Epithelial cell of proximal tubule (primary cell): ENCODE results near the gene TNNI3K. TPM values are rescaled to one million over a fixed set of nuclear protein-coding genes. Genes with fewer than 3 reads are reported as not detected.

Experiments used
- DNase-seq: peaks from one replicate; pipeline ENCODE4 v3.0.0-alpha.2; 2011; ENCODE audit warnings: low read depth
- H3K4me3 ChIP-seq: 2 replicates; pipeline ENCODE4 v1.5.1; 2011; ENCODE audit warnings: low read depth, mild to moderate bottlenecking, low read length
- total RNA-seq: library from RNA; depleted of rRNA; stranded (reverse); fragments of >200 nt; gene quantifications from 2 replicates; pipeline ENCODE4 v1.2.3, GENCODE V29; 2015
- TF ChIP-seq, protein P1 (sequence below): conservative IDR thresholded peaks from 2 replicates; pipeline ENCODE4 v1.5.1; 2012; ENCODE audit warnings: low read depth, mild to moderate bottlenecking, low read length

Gene TNNI3K
- total RNA-seq, 1 donor from 2014 or later, result 0.69 TPM

GRCh38 chr1:74528123-74528522, 292.9 kb downstream of the TNNI3K start:
- no peak overlapping the region for H3K4me3 ChIP-seq
- TF ChIP-seq, protein P1, sequence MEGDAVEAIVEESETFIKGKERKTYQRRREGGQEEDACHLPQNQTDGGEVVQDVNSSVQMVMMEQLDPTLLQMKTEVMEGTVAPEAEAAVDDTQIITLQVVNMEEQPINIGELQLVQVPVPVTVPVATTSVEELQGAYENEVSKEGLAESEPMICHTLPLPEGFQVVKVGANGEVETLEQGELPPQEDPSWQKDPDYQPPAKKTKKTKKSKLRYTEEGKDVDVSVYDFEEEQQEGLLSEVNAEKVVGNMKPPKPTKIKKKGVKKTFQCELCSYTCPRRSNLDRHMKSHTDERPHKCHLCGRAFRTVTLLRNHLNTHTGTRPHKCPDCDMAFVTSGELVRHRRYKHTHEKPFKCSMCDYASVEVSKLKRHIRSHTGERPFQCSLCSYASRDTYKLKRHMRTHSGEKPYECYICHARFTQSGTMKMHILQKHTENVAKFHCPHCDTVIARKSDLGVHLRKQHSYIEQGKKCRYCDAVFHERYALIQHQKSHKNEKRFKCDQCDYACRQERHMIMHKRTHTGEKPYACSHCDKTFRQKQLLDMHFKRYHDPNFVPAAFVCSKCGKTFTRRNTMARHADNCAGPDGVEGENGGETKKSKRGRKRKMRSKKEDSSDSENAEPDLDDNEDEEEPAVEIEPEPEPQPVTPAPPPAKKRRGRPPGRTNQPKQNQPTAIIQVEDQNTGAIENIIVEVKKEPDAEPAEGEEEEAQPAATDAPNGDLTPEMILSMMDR, result no peak
- DNase-seq, result no peak

DNA sequence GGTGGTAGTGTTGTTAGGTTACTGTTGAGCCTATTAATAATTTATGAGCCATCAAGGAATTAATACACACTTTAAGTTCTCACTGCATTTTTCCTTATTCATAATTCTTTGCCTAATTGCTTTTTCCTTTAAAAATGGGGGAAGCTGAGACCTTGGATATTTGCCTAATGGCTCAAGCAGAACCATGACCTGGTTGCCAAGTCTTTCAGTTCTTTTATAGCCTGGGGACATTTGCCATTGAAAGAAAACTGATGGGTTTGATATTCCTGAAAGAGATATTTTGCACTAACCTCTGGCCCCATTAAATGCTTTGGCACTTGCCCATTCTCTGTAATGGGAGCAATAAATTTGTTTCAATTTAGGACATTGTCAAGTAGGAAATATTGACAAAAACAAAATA, 295.7 kb downstream of the TNNI3K start:
- DNase-seq, result no peak
- no peak overlapping the region for H3K4me3 ChIP-seq
- TF ChIP-seq, protein P1, result no peak

GRCh38 chr1:74531796-74532195, 296.6 kb downstream of the TNNI3K start:
- TF ChIP-seq, protein P1, result no peak
- no peak overlapping the region for H3K4me3 ChIP-seq
- DNase-seq, result no peak

- DNase-seq, result no peak
- H3K4me3 ChIP-seq, result no peak overlapping the region
- TF ChIP-seq, protein P1, result no peak
These were observed 299.1 kb downstream of the TNNI3K start for GRCh38 chr1:74534241-74534640.

- TF ChIP-seq, protein P1, result no peak
- H3K4me3 ChIP-seq, result no peak overlapping the region
- no peak for DNase-seq
These were observed 310.6 kb downstream of the TNNI3K start for GRCh38 chr1:74545821-74546220.

GRCh38 chr1:74548961-74549750, 314.0 kb downstream of the TNNI3K start:
- H3K4me3 ChIP-seq, result no peak overlapping the region
- no peak for DNase-seq
- TF ChIP-seq, protein P1, result no peak

DNA sequence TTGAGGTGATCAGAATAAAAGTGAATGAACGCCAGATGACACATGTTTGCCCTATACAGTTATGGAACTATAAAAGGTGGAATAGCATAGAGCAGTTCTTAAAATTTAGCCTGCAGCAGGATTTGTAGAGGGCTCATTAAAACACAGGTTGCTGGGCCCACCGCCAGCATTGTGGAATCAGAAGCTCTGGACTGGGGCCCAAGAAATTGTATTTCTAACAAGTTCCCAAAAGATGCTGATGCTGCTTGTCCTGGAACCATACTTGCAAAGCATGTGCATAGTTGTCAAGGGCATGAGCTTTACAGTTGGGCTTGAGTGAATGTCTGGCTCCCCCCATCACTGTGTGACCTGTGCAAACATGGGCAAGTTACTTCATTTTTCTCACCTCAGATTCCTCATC, 314.7 kb downstream of the TNNI3K start:
- TF ChIP-seq, protein P1, result no peak
- H3K4me3 ChIP-seq, result no peak overlapping the region

More for the DNA sequence above, 314.7 kb downstream of the TNNI3K start:
- DNase-seq, result no peak
